Spleen (tissue), 11 donors: ENCODE data around the gene DENND1B. TPM values are rescaled to one million over a fixed set of nuclear protein-coding genes. Genes with fewer than 3 reads are reported as not detected.

Experiments
- DNase-seq: peaks from one replicate; pipeline ENCODE4 v3.0.0-alpha.2; 2020
- H3K27ac ChIP-seq, 8 donors: fragments of 200-600 bp; sonication (generic) in 7 of 8; 1 replicate in 4 of 8; 2 replicates in 4 of 8; pipeline versions ENCODE4 v1.5.0 to v1.8.0; 2016 to 2021; ENCODE audit warnings: inconsistent platforms in 4 of 8, mild to moderate bottlenecking in 4 of 8, moderate library complexity in 1 of 8
- H3K27me3 ChIP-seq, 7 donors: fragments of 200-600 bp; sonication (generic) in 6 of 7; replicated peaks in 1 of 7; 1 replicate in 4 of 7; 2 replicates in 3 of 7; pipeline versions ENCODE4 v1.5.0 to v1.8.0; 2016 to 2021; ENCODE audit warnings: inconsistent platforms in 3 of 7, mild to moderate bottlenecking in 1 of 7
- H3K36me3 ChIP-seq, 6 donors: fragments of 200-600 bp; sonication (generic) in 5 of 6; 1 replicate in 4 of 6; 2 replicates in 2 of 6; pipeline versions ENCODE4 v1.5.0 to v1.8.0; 2016 to 2021; ENCODE audit warnings: inconsistent platforms in 2 of 6
- H3K4me1 ChIP-seq, 6 donors: fragments of 200-600 bp; sonication (generic) in 5 of 6; 1 replicate in 3 of 6; 2 replicates in 3 of 6; pipeline versions ENCODE4 v1.5.0 to v1.8.0; 2016 to 2021; ENCODE audit warnings: inconsistent platforms in 3 of 6
- H3K4me3 ChIP-seq, 8 donors: fragments of 200-600 bp; sonication (generic) in 7 of 8; 1 replicate in 4 of 8; 2 replicates in 4 of 8; pipeline versions ENCODE4 v1.5.0 to v1.8.0; 2016 to 2021; ENCODE audit warnings: inconsistent platforms in 4 of 8, mild to moderate bottlenecking in 4 of 8, moderate library complexity in 2 of 8
- H3K9me3 ChIP-seq, 8 donors: fragments of 200-600 bp; sonication (generic) in 7 of 8; 1 replicate in 4 of 8; 2 replicates in 4 of 8; pipeline versions ENCODE4 v1.5.0 to v1.8.0; 2016 to 2021; ENCODE audit warnings: inconsistent platforms in 4 of 8
- POLR2A ChIP-seq, 3 donors: fragments of 450-650 bp; IDR thresholded peaks; one replicate each; pipeline ENCODE4 v1.5.1; 2017; ENCODE audit warnings: antibody characterized with exemption in 3 of 3, mild to moderate bottlenecking in 1 of 3
- POLR2AphosphoS5 ChIP-seq, 3 donors: sonication (generic); formaldehyde crosslinking; IDR thresholded peaks; one replicate each; pipeline ENCODE4 v1.5.1; 2017; ENCODE audit warnings: antibody characterized with exemption in 3 of 3
- WGBS, 5 donors: extraction: QIAGEN DNeasy Blood & Tissue Kit in 3 of 5; methylation state at CpG; one replicate each; pipeline versions ENCODE4 v1.1.5 to v1.1.7; 2013 to 2018; 5-methylcytosine and 5-hydroxymethylcytosine counted together
- intact Hi-C: fragments of 100-400 bp; cut with DNase I; formaldehyde crosslinking; loops from one replicate; pipeline ENCODE4 v1.15.0; 2023; ENCODE audit warnings: low total_unique reads
- polyA plus RNA-seq, 3 donors: library from polyadenylated mRNA; stranded (reverse); fragments of 200-250 nt; gene quantifications; one replicate each; pipeline ENCODE4 v1.2.1, GENCODE V29; 2013
- total RNA-seq, 7 donors: library from RNA; depleted of rRNA in 3 of 7; stranded (reverse); fragments of >200 nt in 3 of 7; fragmentation: NEBNext Ultra II Directional in 4 of 7; extraction: Animal tissue kit (Norgen Biotek cat#: 25700) in 4 of 7; gene quantifications; one replicate each; pipeline versions ENCODE4 v1.1.0 to v1.2.1, GENCODE V29; 2016 to 2021
- TF ChIP-seq, protein P1 (sequence below), 11 experiments: fragments of 200-600 bp in 7 of 11; fragments of 450-650 bp in 4 of 11; sonication (generic) in 4 of 11; IDR thresholded peaks in 8 of 11; conservative IDR thresholded peaks in 3 of 11; 1 replicate in 7 of 11; 2 replicates in 4 of 11; pipeline versions ENCODE4 v1.4.0 to v1.8.0; 2016 to 2021; ENCODE audit warnings: antibody characterized with exemption in 11 of 11, inconsistent platforms in 4 of 11, mild to moderate bottlenecking in 1 of 11
- donor health status: healthy with polysubstance abuse.
- donor health status: DM: no; HTN: no; CAD: no; lungs with moderate emphysema.
- donor health status: DM: no; HTN: no; CAD: no.
- donor health status: Bipolar disorder and iron deficiency.
- donor health status: healthy.
- donor health status: DM: no; HTN: no; CAD: no.
- donor health status: DM: yes; HTN: yes; CAD: no.

Gene DENND1B
- total and polyA plus RNA-seq, 10 donors: 2.8 to 31.8 (median 19.6) TPM

DNA sequence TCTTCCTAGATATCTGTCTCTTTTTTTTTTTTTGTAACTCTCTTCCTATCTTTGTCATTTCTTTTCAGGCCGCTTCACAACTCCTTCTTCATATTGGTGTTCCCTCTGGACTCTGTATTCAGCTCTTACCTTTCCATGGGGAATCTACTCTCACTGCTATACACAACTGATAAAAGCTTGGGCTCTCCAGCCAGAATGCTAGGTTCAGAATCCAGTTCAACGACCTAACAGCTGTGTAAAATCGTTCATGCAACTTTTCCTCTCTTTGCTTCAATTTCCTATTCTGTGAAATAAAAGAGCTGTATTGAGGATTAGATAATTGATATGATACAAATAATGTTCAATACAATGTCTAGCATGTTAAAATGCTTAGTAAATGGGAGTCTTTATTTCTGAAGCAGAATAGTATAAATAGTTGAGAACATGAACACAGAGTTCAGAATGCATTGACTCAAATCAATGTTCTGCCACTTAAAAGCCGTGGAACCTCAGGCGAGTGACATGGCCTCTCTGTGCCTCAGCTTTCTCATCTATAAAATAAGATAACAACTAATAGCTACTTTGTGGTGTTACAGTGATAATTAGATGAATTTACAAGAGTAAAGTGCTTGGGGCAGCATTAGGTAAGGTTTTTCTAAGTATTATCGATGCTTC lies 88.5 kb downstream of the DENND1B start:
- Histone ChIP-seq H3K4me3 (no peak overlapping the region), H3K4me1 (peaks cover 0 to 6% (median 0%) of the 10 kb centered on the region in 6 donors), H3K27me3 (no peaks in the 10 kb centered on the region), H3K9me3 (peaks cover 0 to 17% (median 11%) of the 10 kb centered on the region in 8 donors), H3K36me3 (peaks cover 0 to 18% (median 0%) of the 10 kb centered on the region in 6 donors), H3K27ac (no peak overlapping the region)
- TF ChIP-seq, protein P1, sequence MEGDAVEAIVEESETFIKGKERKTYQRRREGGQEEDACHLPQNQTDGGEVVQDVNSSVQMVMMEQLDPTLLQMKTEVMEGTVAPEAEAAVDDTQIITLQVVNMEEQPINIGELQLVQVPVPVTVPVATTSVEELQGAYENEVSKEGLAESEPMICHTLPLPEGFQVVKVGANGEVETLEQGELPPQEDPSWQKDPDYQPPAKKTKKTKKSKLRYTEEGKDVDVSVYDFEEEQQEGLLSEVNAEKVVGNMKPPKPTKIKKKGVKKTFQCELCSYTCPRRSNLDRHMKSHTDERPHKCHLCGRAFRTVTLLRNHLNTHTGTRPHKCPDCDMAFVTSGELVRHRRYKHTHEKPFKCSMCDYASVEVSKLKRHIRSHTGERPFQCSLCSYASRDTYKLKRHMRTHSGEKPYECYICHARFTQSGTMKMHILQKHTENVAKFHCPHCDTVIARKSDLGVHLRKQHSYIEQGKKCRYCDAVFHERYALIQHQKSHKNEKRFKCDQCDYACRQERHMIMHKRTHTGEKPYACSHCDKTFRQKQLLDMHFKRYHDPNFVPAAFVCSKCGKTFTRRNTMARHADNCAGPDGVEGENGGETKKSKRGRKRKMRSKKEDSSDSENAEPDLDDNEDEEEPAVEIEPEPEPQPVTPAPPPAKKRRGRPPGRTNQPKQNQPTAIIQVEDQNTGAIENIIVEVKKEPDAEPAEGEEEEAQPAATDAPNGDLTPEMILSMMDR (IDR thresholded peaks at IDR 0.05 in 8 of 11, conservative IDR thresholded peaks at IDR 0.05 in 3 of 11): no peak
- no peak for TF ChIP-seq POLR2A (IDR thresholded peaks at IDR 0.05)
- no peak for TF ChIP-seq POLR2AphosphoS5 (IDR thresholded peaks at IDR 0.05)
- intact Hi-C loops: no loop called here
- no peak for DNase-seq
- WGBS, 5 donors: 92 to 96% (median 95%) methylated on average over 6 of the region's 6 CpGs

- Histone ChIP-seq H3K27me3 (no peaks in the 10 kb centered on the region), H3K4me1 (peaks cover 0 to 6% (median 0%) of the 10 kb centered on the region in 6 donors), H3K27ac (no peak overlapping the region), H3K36me3 (peaks cover 0 to 18% (median 0%) of the 10 kb centered on the region in 6 donors), H3K9me3 (peaks cover 0 to 17% (median 11%) of the 10 kb centered on the region in 8 donors), H3K4me3 (no peak overlapping the region)
- 91 to 95% (median 92%) methylated on average over 2 of the region's 2 CpGs for WGBS, 5 donors
- intact Hi-C loops: no loop called here
- no peak for DNase-seq
- TF ChIP-seq, protein P1 (IDR thresholded peaks at IDR 0.05 in 8 of 11, conservative IDR thresholded peaks at IDR 0.05 in 3 of 11): no peak
- TF ChIP-seq POLR2A (IDR thresholded peaks at IDR 0.05) (no peak), POLR2AphosphoS5 (IDR thresholded peaks at IDR 0.05) (no peak)
Measured at GRCh38 chr1:197686231-197686630, 89.0 kb downstream of the DENND1B start.

GRCh38 chr1:197685785-197686184 lies 89.5 kb downstream of the DENND1B start:
- TF ChIP-seq, protein P1 (IDR thresholded peaks at IDR 0.05 in 8 of 11, conservative IDR thresholded peaks at IDR 0.05 in 3 of 11): no peak
- TF ChIP-seq POLR2A (IDR thresholded peaks at IDR 0.05) (no peak), POLR2AphosphoS5 (IDR thresholded peaks at IDR 0.05) (no peak)
- H3K27me3 ChIP-seq: no peaks in the 10 kb centered on the region
- intact Hi-C loops: no loop called here
- DNase-seq: no peak
- H3K36me3 ChIP-seq: peaks cover 0 to 18% (median 0%) of the 10 kb centered on the region in 6 donors
- WGBS, 5 donors: 60 to 70% (median 66%) methylated on average over 1 of the region's 1 CpG
- H3K4me3 ChIP-seq: no peak overlapping the region
- H3K4me1 ChIP-seq: peaks cover 0 to 6% (median 0%) of the 10 kb centered on the region in 6 donors
- no peak overlapping the region for H3K27ac ChIP-seq
- peaks cover 0 to 17% (median 11%) of the 10 kb centered on the region in 8 donors for H3K9me3 ChIP-seq

DNA sequence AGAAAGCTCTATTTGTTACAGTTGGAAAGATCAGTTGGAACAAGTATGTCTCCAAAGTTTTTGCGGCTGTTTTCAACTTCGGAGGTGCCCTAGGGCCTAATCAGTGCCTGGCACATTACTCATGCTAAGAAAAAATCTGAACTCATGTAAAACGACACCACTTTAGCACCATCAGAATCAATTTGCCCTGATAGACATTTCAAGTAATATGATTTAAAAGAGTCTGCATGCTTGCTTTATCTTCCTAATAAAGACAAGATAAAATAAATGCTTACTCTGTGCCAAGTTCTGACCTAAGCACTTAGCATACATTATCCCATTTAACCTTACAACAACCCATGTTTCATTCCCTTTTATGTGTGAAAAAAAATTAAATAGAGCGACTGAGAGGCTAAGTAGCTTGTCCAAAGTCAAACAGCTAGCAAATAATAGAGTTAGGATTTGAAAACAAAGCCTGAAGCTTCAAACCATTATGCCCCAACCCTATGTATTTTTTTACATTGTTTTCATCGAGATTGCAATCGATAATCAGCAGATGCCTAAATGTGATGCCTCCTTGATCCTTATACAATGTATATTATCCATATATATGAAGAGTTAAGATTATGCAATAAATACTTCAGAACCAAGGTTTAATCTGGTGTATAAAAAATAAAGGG lies 91.3 kb downstream of the DENND1B start:
- 82 to 94% (median 91%) methylated on average over 6 of the region's 6 CpGs for WGBS, 5 donors
- Histone ChIP-seq H3K4me1 (peaks cover 0 to 6% (median 0%) of the 10 kb centered on the region in 6 donors), H3K36me3 (peaks cover 0 to 6% (median 0%) of the 10 kb centered on the region in 6 donors), H3K4me3 (no peak overlapping the region), H3K27me3 (no peaks in the 10 kb centered on the region), H3K9me3 (peaks cover 0 to 12% (median 11%) of the 10 kb centered on the region in 8 donors), H3K27ac (no peak overlapping the region)
- intact Hi-C loops: no loop called here
- DNase-seq: no peak
- TF ChIP-seq, protein P1 (IDR thresholded peaks at IDR 0.05 in 8 of 11, conservative IDR thresholded peaks at IDR 0.05 in 3 of 11): no peak
- TF ChIP-seq POLR2A (IDR thresholded peaks at IDR 0.05) (no peak), POLR2AphosphoS5 (IDR thresholded peaks at IDR 0.05) (no peak)
